Retinal pigment epithelial cell (primary cell): Measurements from ENCODE around the gene PARVB.

Source experiments
- DNase-seq: peaks from one replicate; pipeline ENCODE4 v3.0.0-alpha.2; 2010; ENCODE audit warnings: low read depth
- H3K4me3 ChIP-seq: 2 replicates; pipeline ENCODE4 v1.5.1; 2011; ENCODE audit warnings: mild to moderate bottlenecking, low read length, control low read depth, moderate library complexity
- TF ChIP-seq, protein P1 (sequence below): conservative IDR thresholded peaks from 2 replicates; pipeline ENCODE4 v1.5.1; 2011; ENCODE audit warnings: low read depth, low read length, control low read depth, inconsistent platforms

PARVB gene

DNA sequence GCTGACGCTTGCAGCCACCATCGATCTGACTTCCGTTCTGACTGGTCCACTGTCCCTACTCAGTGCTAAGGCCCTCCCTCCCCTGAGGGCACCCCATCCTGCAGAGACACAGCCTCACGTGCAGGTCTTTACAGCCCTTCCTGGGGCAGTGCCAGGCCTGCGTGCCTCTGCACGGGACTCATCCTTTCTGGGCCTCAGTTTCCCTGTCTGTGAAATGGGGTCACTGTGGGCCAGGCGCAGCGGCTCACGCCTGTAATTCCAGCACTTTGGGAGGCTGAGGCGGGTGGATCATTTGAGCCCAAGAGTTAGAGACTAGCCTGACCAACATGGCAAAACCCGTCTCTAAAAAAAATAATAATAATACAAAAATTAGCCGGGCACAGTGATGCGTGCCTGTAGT, 138.9 kb downstream of the PARVB start:
- no peak overlapping the region for H3K4me3 ChIP-seq
- DNase-seq, result no peak

DNA sequence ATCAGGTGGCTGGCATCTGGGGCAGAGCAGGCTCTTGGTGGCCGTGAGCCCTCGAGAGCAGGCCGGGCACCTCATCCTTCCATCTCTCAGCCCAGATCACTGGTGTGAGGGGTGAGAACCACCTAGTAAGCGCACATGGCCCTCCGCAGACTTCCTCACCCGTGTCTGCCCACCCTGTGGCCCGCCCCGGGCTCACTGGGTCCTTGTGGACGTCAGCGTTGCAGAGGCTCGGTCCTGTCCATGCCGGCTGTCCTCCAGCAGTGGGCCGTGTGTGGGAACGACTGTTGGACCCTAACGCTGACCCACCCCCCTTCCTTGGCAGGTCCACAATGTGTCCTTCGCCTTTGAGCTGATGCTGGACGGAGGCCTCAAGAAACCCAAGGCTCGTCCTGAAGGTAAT, 139.4 kb downstream of the PARVB start:
- no peak overlapping the region for H3K4me3 ChIP-seq

More for the DNA sequence above, 138.9 kb downstream of the PARVB start:
- TF ChIP-seq, protein P1, sequence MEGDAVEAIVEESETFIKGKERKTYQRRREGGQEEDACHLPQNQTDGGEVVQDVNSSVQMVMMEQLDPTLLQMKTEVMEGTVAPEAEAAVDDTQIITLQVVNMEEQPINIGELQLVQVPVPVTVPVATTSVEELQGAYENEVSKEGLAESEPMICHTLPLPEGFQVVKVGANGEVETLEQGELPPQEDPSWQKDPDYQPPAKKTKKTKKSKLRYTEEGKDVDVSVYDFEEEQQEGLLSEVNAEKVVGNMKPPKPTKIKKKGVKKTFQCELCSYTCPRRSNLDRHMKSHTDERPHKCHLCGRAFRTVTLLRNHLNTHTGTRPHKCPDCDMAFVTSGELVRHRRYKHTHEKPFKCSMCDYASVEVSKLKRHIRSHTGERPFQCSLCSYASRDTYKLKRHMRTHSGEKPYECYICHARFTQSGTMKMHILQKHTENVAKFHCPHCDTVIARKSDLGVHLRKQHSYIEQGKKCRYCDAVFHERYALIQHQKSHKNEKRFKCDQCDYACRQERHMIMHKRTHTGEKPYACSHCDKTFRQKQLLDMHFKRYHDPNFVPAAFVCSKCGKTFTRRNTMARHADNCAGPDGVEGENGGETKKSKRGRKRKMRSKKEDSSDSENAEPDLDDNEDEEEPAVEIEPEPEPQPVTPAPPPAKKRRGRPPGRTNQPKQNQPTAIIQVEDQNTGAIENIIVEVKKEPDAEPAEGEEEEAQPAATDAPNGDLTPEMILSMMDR, result no peak

DNA sequence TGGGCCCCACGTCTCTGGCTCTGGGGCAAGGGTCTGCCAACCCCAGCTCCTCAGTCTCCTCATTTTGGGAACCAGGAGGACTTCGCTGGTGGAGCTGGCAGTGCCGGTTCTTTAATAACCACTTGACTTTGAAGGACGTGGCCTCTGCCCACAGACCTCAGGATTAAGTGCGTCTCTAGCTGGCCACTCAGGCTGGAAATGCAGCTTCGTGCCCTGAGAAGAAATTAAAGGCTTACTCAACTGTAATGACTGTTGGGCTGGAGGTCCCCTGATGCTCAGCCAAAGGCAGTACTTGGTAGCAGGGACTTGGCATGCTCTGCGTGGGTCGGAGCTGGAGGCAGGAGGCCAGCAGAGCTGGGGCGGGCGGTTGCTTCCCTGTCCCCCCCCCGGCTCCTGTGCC, 139.9 kb downstream of the PARVB start:
- H3K4me3 ChIP-seq, result no peak overlapping the region
- no peak for DNase-seq
- TF ChIP-seq, protein P1, result no peak

More for the DNA sequence above, 139.4 kb downstream of the PARVB start:
- no peak for DNase-seq
- TF ChIP-seq, protein P1, result no peak

DNA sequence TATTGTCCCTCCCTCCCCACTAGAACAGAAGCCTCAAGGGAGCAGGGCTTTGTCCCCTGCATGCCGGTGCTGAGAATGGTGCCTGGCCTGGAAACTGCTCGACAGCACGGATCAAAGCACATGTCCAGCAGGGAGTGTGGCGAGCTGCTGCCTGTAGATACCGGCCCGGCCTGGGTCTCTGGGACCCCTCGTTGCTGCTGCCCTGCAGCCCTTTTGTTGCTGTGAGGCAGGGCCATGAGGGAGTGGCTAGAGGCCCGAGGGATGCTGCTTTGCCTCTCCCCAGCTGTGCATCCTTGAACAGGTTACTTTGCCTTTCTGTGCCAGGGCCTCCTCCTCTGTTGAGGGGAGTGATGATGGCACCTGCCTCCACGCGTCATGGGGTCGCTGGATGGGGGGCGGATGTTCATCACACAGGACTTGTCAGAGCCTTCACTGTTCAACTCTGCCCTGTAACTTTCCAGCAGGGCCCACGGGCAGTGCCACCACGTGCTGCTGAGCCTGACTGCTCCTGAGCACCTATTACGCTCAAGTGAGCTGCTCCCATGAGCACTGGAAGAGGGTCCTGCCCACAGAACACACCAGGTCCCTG, 141.3 kb downstream of the PARVB start:
- TF ChIP-seq, protein P1, result no peak
- DNase-seq, result no peak
- H3K4me3 ChIP-seq, result no peak overlapping the region

DNA sequence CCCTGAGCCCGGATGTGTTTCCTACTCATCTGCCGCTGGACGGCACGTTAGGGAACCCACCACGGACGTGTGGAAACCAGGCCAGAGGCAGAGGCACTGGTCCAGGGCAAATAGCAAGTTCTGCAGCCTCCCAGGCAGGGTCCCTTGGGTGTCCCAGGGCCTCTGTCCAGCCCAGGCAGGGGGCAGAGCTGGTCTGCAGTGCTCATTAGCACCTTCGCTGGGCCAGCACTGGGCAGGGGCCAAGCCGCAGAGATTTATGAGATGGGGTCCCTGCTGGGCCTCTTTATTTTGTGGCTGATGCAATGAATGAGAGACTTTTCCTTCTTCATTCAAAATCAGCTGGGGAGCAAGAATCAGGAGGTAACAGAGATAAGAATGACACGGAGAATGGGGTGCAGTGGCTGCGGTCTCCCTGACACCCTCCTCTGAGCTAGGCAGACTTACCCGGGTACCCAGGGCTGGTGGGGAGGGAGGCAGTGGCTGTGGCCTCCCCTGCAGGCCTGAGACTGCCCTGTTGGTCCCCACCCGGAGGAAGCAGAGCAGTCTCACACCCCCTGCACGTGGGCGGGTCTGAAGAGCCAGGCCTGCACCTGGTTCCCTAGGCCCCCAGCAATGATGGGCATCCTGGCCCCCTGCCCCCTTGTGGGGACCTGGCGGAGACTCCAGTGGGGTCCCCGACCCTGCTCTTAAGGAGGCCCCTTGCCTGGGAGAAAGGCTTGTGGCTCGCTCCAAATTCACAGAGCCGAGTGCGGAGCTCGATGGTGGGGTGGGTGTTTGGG, 142.6 kb downstream of the PARVB start:
- no peak overlapping the region for H3K4me3 ChIP-seq
- TF ChIP-seq, protein P1, result no peak
- DNase-seq, result no peak

DNA sequence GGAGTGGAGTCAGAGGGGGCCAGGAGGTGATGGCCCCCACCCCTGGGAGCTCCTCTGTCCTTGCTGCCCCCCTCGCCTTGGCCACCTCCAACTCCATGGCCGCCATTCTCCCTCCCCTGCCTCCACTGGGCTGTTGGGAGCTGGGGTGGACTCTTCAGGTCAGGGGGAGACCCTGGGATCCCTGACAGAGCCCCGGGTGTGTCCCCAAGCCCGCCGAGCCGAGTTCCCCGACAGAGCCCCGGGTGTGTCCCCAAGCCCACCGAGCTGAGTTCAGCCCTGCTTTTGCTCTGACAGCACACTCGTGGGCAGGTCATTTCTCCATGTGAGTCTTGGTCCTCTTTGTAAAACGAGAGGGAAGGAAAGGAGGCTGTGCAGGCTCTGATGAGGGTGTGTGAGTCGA, 143.4 kb downstream of the PARVB start:
- H3K4me3 ChIP-seq, result no peak overlapping the region
- no peak for DNase-seq
- TF ChIP-seq, protein P1, result no peak

DNA sequence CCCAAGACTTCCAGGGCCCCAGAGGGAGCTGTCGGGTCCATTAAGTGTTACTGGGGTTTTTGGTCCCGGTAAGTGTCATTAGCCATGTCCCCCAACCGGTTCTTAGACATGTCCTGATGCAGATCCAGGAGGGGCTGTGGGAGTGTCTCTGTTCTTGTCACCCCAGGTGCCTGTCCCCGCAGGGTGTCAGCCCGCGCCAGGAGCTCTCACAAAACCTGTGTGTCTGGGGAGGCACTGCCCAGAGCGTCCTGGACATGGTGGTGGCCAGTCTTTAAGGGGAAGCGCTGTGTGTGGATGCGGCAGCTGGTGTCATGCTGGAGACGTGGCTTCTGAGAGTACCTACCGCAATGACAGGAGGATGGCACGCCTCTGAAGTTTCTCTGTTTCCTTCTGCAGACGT, 144.1 kb downstream of the PARVB start:
- TF ChIP-seq, protein P1, result no peak
- no peak for DNase-seq
- H3K4me3 ChIP-seq, result no peak overlapping the region
